ENCODE results near the gene IL1R1.

IL1R1 gene

GRCh38 chr2:102206666-102207341, 64.3 kb downstream of the IL1R1 start:
- no peak for DNase-seq

- DNase-seq: no peak
These were observed 66.2 kb downstream of the IL1R1 start for GRCh38 chr2:102208774-102209173.

GRCh38 chr2:102209474-102209873, 66.9 kb downstream of the IL1R1 start:
- no peak for DNase-seq

- DNase-seq: no peak
These were observed 74.5 kb downstream of the IL1R1 start for GRCh38 chr2:102217032-102217431.

- no peak for DNase-seq
These were observed 82.5 kb downstream of the IL1R1 start for GRCh38 chr2:102224824-102225739.

- no peak for DNase-seq
These were observed 83.6 kb downstream of the IL1R1 start for GRCh38 chr2:102226171-102226570.

- DNase-seq: no peak
These were observed 84.3 kb downstream of the IL1R1 start for GRCh38 chr2:102226612-102227391.

GRCh38 chr2:102229141-102229769, 86.7 kb downstream of the IL1R1 start:
- no peak for DNase-seq
